ENCODE data around the gene CASP1. TPM values are rescaled to one million over a fixed set of nuclear protein-coding genes. Genes with fewer than 3 reads are reported as not detected.
"Not testable (repeated sequence)": the region's sequence is repeated elsewhere in the genome, so short reads cannot be mapped to it uniquely, and the experiment has no call there.

The CASP1 gene
- total and polyA plus RNA-seq, 12 donors = 4.3 to 35.5 (median 8.2) TPM

GRCh38 chr11:105042178-105042577 lies 7.2 kb upstream of the CASP1 start:
- WGBS, 2 donors = 93 to 98% methylated on average over 3 of the region's 3 CpGs
- no peak for ATAC-seq
- Histone ChIP-seq H3K4me1 (peaks cover 0 to 41% (median 6%) of the 10 kb centered on the region in 9 donors), H3K36me3 (peaks cover 0 to 28% (median 0%) of the 10 kb centered on the region in 9 donors), H3K27ac (no peak overlapping the region), H3K27me3 (no peaks in the 10 kb centered on the region), H3K9me3 (no peaks in the 10 kb centered on the region), H3K4me3 (peak overlapping the region in 3 of 10 donors; percentile 50 to 59 (median 59))
- intact Hi-C loops (cut with DNase I) = no loop called here
- TF ChIP-seq, protein P1, sequence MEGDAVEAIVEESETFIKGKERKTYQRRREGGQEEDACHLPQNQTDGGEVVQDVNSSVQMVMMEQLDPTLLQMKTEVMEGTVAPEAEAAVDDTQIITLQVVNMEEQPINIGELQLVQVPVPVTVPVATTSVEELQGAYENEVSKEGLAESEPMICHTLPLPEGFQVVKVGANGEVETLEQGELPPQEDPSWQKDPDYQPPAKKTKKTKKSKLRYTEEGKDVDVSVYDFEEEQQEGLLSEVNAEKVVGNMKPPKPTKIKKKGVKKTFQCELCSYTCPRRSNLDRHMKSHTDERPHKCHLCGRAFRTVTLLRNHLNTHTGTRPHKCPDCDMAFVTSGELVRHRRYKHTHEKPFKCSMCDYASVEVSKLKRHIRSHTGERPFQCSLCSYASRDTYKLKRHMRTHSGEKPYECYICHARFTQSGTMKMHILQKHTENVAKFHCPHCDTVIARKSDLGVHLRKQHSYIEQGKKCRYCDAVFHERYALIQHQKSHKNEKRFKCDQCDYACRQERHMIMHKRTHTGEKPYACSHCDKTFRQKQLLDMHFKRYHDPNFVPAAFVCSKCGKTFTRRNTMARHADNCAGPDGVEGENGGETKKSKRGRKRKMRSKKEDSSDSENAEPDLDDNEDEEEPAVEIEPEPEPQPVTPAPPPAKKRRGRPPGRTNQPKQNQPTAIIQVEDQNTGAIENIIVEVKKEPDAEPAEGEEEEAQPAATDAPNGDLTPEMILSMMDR (IDR thresholded peaks at IDR 0.05) = no peak
- no peak for DNase-seq

- TF ChIP-seq, protein P1 (IDR thresholded peaks at IDR 0.05) = no peak
Observed at GRCh38 chr11:105040703-105041102, 5.8 kb upstream of the CASP1 start.

GRCh38 chr11:105034388-105034787 lies 556 bp downstream of the CASP1 start:
- intact Hi-C loops (cut with DNase I) = loop anchor here in 2 of 10 donors (5.0 to 10.0 kb wide), 2 partner anchors 67 to 70 kb away; partner anchors contain the start of gene CASP4 (in 2 of the 2)
- peaks cover 0 to 51% (median 6%) of the 10 kb centered on the region in 9 donors for H3K4me1 ChIP-seq
- peak overlapping the region in 9 of 10 donors; percentile 52 to 89 (median 68) for H3K27ac ChIP-seq
- DNase-seq, H3K9me3 ChIP-seq, H3K27me3 ChIP-seq: not testable (repeated sequence)
- WGBS, 2 donors = 47 to 65% methylated on average over 2 of the region's 2 CpGs
- peak in 6 of 8 donors; percentile 18 to 46 (median 33) for ATAC-seq
- peaks cover 0 to 28% (median 15%) of the 10 kb centered on the region in 9 donors for H3K36me3 ChIP-seq
- H3K4me3 ChIP-seq = peak overlapping the region; percentile 19 to 62 (median 50)

More at GRCh38 chr11:105040703-105041102, 5.8 kb upstream of the CASP1 start:
- Histone ChIP-seq H3K4me1 (peaks cover 0 to 37% (median 4%) of the 10 kb centered on the region in 9 donors), H3K4me3 (no peak overlapping the region), H3K27me3 (no peaks in the 10 kb centered on the region), H3K9me3 (no peaks in the 10 kb centered on the region), H3K36me3 (peaks cover 0 to 28% (median 0%) of the 10 kb centered on the region in 9 donors), H3K27ac (no peak overlapping the region)
- no peak for ATAC-seq
- intact Hi-C loops (cut with DNase I) = no loop called here
- DNase-seq = no peak
- 90 to 95% methylated on average over 2 of the region's 2 CpGs for WGBS, 2 donors

- 85 to 86% methylated on average over 1 of the region's 1 CpG for WGBS, 2 donors
- H3K27me3 ChIP-seq = no peaks in the 10 kb centered on the region
- intact Hi-C loops (cut with DNase I) = loop anchor here in 2 of 10 donors (5.0 to 10.0 kb wide), 2 partner anchors 66 to 69 kb away; partner anchors contain the start of gene CASP4 (in 2 of the 2)
- H3K4me3 ChIP-seq = peak overlapping the region in 8 of 10 donors; percentile 22 to 62 (median 54)
- DNase-seq (no peak), ATAC-seq (peak in 3 of 8 donors; percentile 28 to 53 (median 39))
- no peaks in the 10 kb centered on the region for H3K9me3 ChIP-seq
- peak overlapping the region in 5 of 10 donors; percentile 57 to 89 (median 79) for H3K27ac ChIP-seq
- peaks cover 0 to 51% (median 6%) of the 10 kb centered on the region in 9 donors for H3K4me1 ChIP-seq
- H3K36me3 ChIP-seq = peaks cover 0 to 30% (median 19%) of the 10 kb centered on the region in 9 donors
- TF ChIP-seq, protein P1 (IDR thresholded peaks at IDR 0.05) = no peak
Observed at GRCh38 chr11:105033781-105034180, 1.2 kb downstream of the CASP1 start.

GRCh38 chr11:105033343-105033742 lies 1.6 kb downstream of the CASP1 start:
- DNase-seq (no peak), ATAC-seq (peak in 2 of 8 donors; percentile 24 to 37)
- H3K36me3 ChIP-seq = peaks cover 0 to 34% (median 23%) of the 10 kb centered on the region in 9 donors
- TF ChIP-seq, protein P1 (IDR thresholded peaks at IDR 0.05) = no peak
- H3K4me1 ChIP-seq = peaks cover 0 to 56% (median 6%) of the 10 kb centered on the region in 9 donors
- intact Hi-C loops (cut with DNase I) = loop anchor here in 2 of 10 donors (5.0 to 10.0 kb wide), 2 partner anchors 66 to 69 kb away; partner anchors contain the start of gene CASP4 (in 2 of the 2)
- whole genome bisulfite sequencing, 2 donors = 79 to 84% methylated on average over 3 of the region's 3 CpGs
- H3K27ac ChIP-seq = peak overlapping the region in 3 of 10 donors; percentile 57 to 89 (median 89)
- H3K27me3 ChIP-seq = no peaks in the 10 kb centered on the region
- H3K9me3 ChIP-seq = no peaks in the 10 kb centered on the region
- H3K4me3 ChIP-seq = peak overlapping the region in 6 of 10 donors; percentile 45 to 62 (median 56)

All from heart right ventricle (tissue), 16 donors.